Central memory CD8-positive, alpha-beta T cell (primary cell): ENCODE results near the gene CISD2.

ENCODE experiments used
- ATAC-seq: fragments of 150-1000 bp; cut with Tn5 transposase; replicated peaks from 2 replicates; pipeline ENCODE4 v1.10.0; 2022; ENCODE audit warnings: mild to moderate bottlenecking, moderate FRiP score, moderate number of reproducible peaks; ENCODE audit not compliant: poor library complexity, severe bottlenecking; ENCODE audit errors: extremely low read depth
- DNase-seq, 2 donors: peaks; one replicate each; pipeline ENCODE4 v3.0.0; 2021; ENCODE audit warnings: low spot score in 2 of 2
- H3K27ac Mint-ChIP-seq: one replicate; pipeline ENCODE4 v1.8.0; 2022; ENCODE audit warnings: low read depth, mild to moderate bottlenecking, moderate library complexity, mixed read lengths
- H3K27me3 Mint-ChIP-seq: one replicate; pipeline ENCODE4 v1.8.0; 2022; ENCODE audit warnings: mixed read lengths
- H3K36me3 Mint-ChIP-seq: one replicate; pipeline ENCODE4 v1.8.0; 2022; ENCODE audit warnings: mild to moderate bottlenecking, moderate library complexity, mixed read lengths; ENCODE audit not compliant: insufficient read depth
- H3K4me1 Mint-ChIP-seq: one replicate; pipeline ENCODE4 v1.8.0; 2022; ENCODE audit warnings: mixed read lengths
- H3K4me3 Mint-ChIP-seq: one replicate; pipeline ENCODE4 v1.8.0; 2022; ENCODE audit warnings: mild to moderate bottlenecking, moderate library complexity, mixed read lengths
- H3K9me3 Mint-ChIP-seq: one replicate; pipeline ENCODE4 v1.8.0; 2022; ENCODE audit warnings: mixed read lengths

Gene CISD2

GRCh38 chr4:102829803-102830202, 39.0 kb upstream of the CISD2 start:
- no peaks in the 10 kb centered on the region for H3K36me3 Mint-ChIP-seq
- ATAC-seq, result no peak

GRCh38 chr4:102832105-102832504, 36.7 kb upstream of the CISD2 start:
- DNase-seq (no peak), ATAC-seq (no peak)
- H3K4me3 Mint-ChIP-seq, result no peak overlapping the region
- H3K4me1 Mint-ChIP-seq, result peaks cover 15% of the 10 kb centered on the region
- no peaks in the 10 kb centered on the region for H3K9me3 Mint-ChIP-seq
- H3K27me3 Mint-ChIP-seq, result no peaks in the 10 kb centered on the region
- H3K36me3 Mint-ChIP-seq, result no peaks in the 10 kb centered on the region
- no peak overlapping the region for H3K27ac Mint-ChIP-seq

More at GRCh38 chr4:102829803-102830202, 39.0 kb upstream of the CISD2 start:
- H3K27me3 Mint-ChIP-seq, result no peaks in the 10 kb centered on the region
- DNase-seq, result no peak
- H3K27ac Mint-ChIP-seq, result no peak overlapping the region
- H3K4me1 Mint-ChIP-seq, result peaks cover 15% of the 10 kb centered on the region
- H3K9me3 Mint-ChIP-seq, result no peaks in the 10 kb centered on the region
- no peak overlapping the region for H3K4me3 Mint-ChIP-seq

GRCh38 chr4:102832667-102833066, 36.1 kb upstream of the CISD2 start:
- H3K4me1 Mint-ChIP-seq, result peaks cover 15% of the 10 kb centered on the region

GRCh38 chr4:102836596-102836995, 32.2 kb upstream of the CISD2 start:
- DNase-seq (no peak), ATAC-seq (no peak)
- Mint-ChIP-seq H3K4me3 (no peak overlapping the region), H3K27me3 (no peaks in the 10 kb centered on the region), H3K4me1 (peaks cover 9% of the 10 kb centered on the region), H3K9me3 (no peaks in the 10 kb centered on the region), H3K27ac (no peak overlapping the region), H3K36me3 (no peaks in the 10 kb centered on the region)

More at GRCh38 chr4:102832667-102833066, 36.1 kb upstream of the CISD2 start:
- H3K27ac Mint-ChIP-seq, result no peak overlapping the region
- no peaks in the 10 kb centered on the region for H3K27me3 Mint-ChIP-seq
- H3K9me3 Mint-ChIP-seq, result no peaks in the 10 kb centered on the region
- DNase-seq (no peak), ATAC-seq (no peak)
- H3K4me3 Mint-ChIP-seq, result no peak overlapping the region
- no peaks in the 10 kb centered on the region for H3K36me3 Mint-ChIP-seq

- Mint-ChIP-seq H3K36me3 (peaks cover 2% of the 10 kb centered on the region), H3K9me3 (no peaks in the 10 kb centered on the region), H3K27me3 (no peaks in the 10 kb centered on the region), H3K4me3 (no peak overlapping the region), H3K4me1 (no peaks in the 10 kb centered on the region), H3K27ac (no peak overlapping the region)
- ATAC-seq (no peak), DNase-seq (no peak)
Measured at GRCh38 chr4:102842367-102842766, 26.4 kb upstream of the CISD2 start.

GRCh38 chr4:102843273-102843672, 25.5 kb upstream of the CISD2 start:
- DNase-seq (no peak), ATAC-seq (no peak)
- Mint-ChIP-seq H3K4me3 (no peak overlapping the region), H3K27ac (no peak overlapping the region), H3K9me3 (no peaks in the 10 kb centered on the region), H3K27me3 (no peaks in the 10 kb centered on the region), H3K36me3 (peaks cover 2% of the 10 kb centered on the region), H3K4me1 (no peaks in the 10 kb centered on the region)

- DNase-seq (no peak), ATAC-seq (no peak)
- H3K4me1 Mint-ChIP-seq, result no peaks in the 10 kb centered on the region
- H3K9me3 Mint-ChIP-seq, result no peaks in the 10 kb centered on the region
- H3K36me3 Mint-ChIP-seq, result peaks cover 2% of the 10 kb centered on the region
- H3K27me3 Mint-ChIP-seq, result no peaks in the 10 kb centered on the region
- no peak overlapping the region for H3K27ac Mint-ChIP-seq
- no peak overlapping the region for H3K4me3 Mint-ChIP-seq
Measured at GRCh38 chr4:102843938-102844337, 24.9 kb upstream of the CISD2 start.

GRCh38 chr4:102847687-102848086, 21.1 kb upstream of the CISD2 start:
- Mint-ChIP-seq H3K27ac (no peak overlapping the region), H3K4me1 (peaks cover 5% of the 10 kb centered on the region)
- no peak for ATAC-seq

GRCh38 chr4:102849579-102850104, 19.1 kb upstream of the CISD2 start:
- H3K27me3 Mint-ChIP-seq, result no peaks in the 10 kb centered on the region
- no peak overlapping the region for H3K4me3 Mint-ChIP-seq
- H3K4me1 Mint-ChIP-seq, result peaks cover 5% of the 10 kb centered on the region
- DNase-seq (no peak), ATAC-seq (no peak)
- no peak overlapping the region for H3K27ac Mint-ChIP-seq
- no peaks in the 10 kb centered on the region for H3K36me3 Mint-ChIP-seq
- H3K9me3 Mint-ChIP-seq, result no peaks in the 10 kb centered on the region

More at GRCh38 chr4:102847687-102848086, 21.1 kb upstream of the CISD2 start:
- DNase-seq, result no peak
- H3K36me3 Mint-ChIP-seq, result no peaks in the 10 kb centered on the region
- no peaks in the 10 kb centered on the region for H3K27me3 Mint-ChIP-seq
- H3K9me3 Mint-ChIP-seq, result no peaks in the 10 kb centered on the region
- H3K4me3 Mint-ChIP-seq, result no peak overlapping the region

GRCh38 chr4:102850370-102850769, 18.4 kb upstream of the CISD2 start:
- Mint-ChIP-seq H3K4me1 (peaks cover 5% of the 10 kb centered on the region), H3K36me3 (no peaks in the 10 kb centered on the region), H3K27ac (no peak overlapping the region), H3K4me3 (no peak overlapping the region), H3K9me3 (no peaks in the 10 kb centered on the region), H3K27me3 (no peaks in the 10 kb centered on the region)
- ATAC-seq (no peak), DNase-seq (no peak)

- Mint-ChIP-seq H3K27ac (no peak overlapping the region), H3K9me3 (peaks cover 6% of the 10 kb centered on the region), H3K27me3 (no peaks in the 10 kb centered on the region), H3K36me3 (no peaks in the 10 kb centered on the region), H3K4me1 (no peaks in the 10 kb centered on the region), H3K4me3 (no peak overlapping the region)
- ATAC-seq (no peak), DNase-seq (no peak)
Measured at GRCh38 chr4:102858828-102859464, 9.8 kb upstream of the CISD2 start.

GRCh38 chr4:102860611-102861324, 8.0 kb upstream of the CISD2 start:
- Mint-ChIP-seq H3K9me3 (peaks cover 6% of the 10 kb centered on the region), H3K27me3 (no peaks in the 10 kb centered on the region), H3K4me1 (peaks cover 14% of the 10 kb centered on the region), H3K4me3 (no peak overlapping the region), H3K27ac (peak overlapping the region; percentile 58), H3K36me3 (peaks cover 2% of the 10 kb centered on the region)
- no peak for DNase-seq
- no peak for ATAC-seq

- Mint-ChIP-seq H3K27me3 (no peaks in the 10 kb centered on the region), H3K36me3 (peaks cover 2% of the 10 kb centered on the region), H3K4me1 (peaks cover 15% of the 10 kb centered on the region), H3K4me3 (no peak overlapping the region), H3K27ac (no peak overlapping the region), H3K9me3 (peaks cover 6% of the 10 kb centered on the region)
- no peak for ATAC-seq
- no peak for DNase-seq
Measured at GRCh38 chr4:102862016-102862415, 6.8 kb upstream of the CISD2 start.
